Measurements from ENCODE around the gene SPACA7. TPM values are rescaled to one million over a fixed set of nuclear protein-coding genes. Genes with fewer than 3 reads are reported as not detected.

The SPACA7 gene
- total RNA-seq, 1 experiment from 2014 or later: not detected

GRCh38 chr13:112447761-112448603 lies 71.8 kb downstream of the SPACA7 start:
- no peak for DNase-seq (ENCODE audit: low spot score)

- no peak for DNase-seq (ENCODE audit: low spot score)
These were observed 72.7 kb downstream of the SPACA7 start for GRCh38 chr13:112448621-112449544.

- DNase-seq (ENCODE audit: low spot score): no peak
These were observed 73.4 kb downstream of the SPACA7 start for GRCh38 chr13:112449545-112449930.

GRCh38 chr13:112450118-112450903 lies 74.2 kb downstream of the SPACA7 start:
- DNase-seq (ENCODE audit: low spot score): no peak

- no peak for DNase-seq (ENCODE audit: low spot score)
These were observed 74.7 kb downstream of the SPACA7 start for GRCh38 chr13:112450904-112451240.

GRCh38 chr13:112451512-112452379 lies 75.6 kb downstream of the SPACA7 start:
- no peak for DNase-seq (ENCODE audit: low spot score)

GRCh38 chr13:112452380-112453206 lies 76.4 kb downstream of the SPACA7 start:
- no peak for DNase-seq (ENCODE audit: low spot score)

GRCh38 chr13:112453207-112453829 lies 77.2 kb downstream of the SPACA7 start:
- no peak for DNase-seq (ENCODE audit: low spot score)

GRCh38 chr13:112453874-112454647 lies 77.9 kb downstream of the SPACA7 start:
- no peak for DNase-seq (ENCODE audit: low spot score)

- no peak for DNase-seq (ENCODE audit: low spot score)
These were observed 78.6 kb downstream of the SPACA7 start for GRCh38 chr13:112454648-112455334.

GRCh38 chr13:112455476-112456059 lies 79.4 kb downstream of the SPACA7 start:
- no peak for DNase-seq (ENCODE audit: low spot score)

- DNase-seq (ENCODE audit: low spot score): no peak
These were observed 80.2 kb downstream of the SPACA7 start for GRCh38 chr13:112456138-112457056.

GRCh38 chr13:112457081-112457480 lies 80.9 kb downstream of the SPACA7 start:
- DNase-seq (ENCODE audit: low spot score): no peak

GRCh38 chr13:112457485-112457884 lies 81.3 kb downstream of the SPACA7 start:
- DNase-seq (ENCODE audit: low spot score): no peak

GRCh38 chr13:112462408-112462807 lies 86.3 kb downstream of the SPACA7 start:
- no peak for DNase-seq (ENCODE audit: low spot score)

GRCh38 chr13:112464720-112465119 lies 88.6 kb downstream of the SPACA7 start:
- no peak for DNase-seq (ENCODE audit: low spot score)

Data from H4 (cell line).